SK-N-MC (cell line): Measurements from ENCODE around the gene RTKN.
"Not testable (repeated sequence)": the region's sequence is repeated elsewhere in the genome, so short reads cannot be mapped to it uniquely, and the experiment has no call there.

Experiments
- DNase-seq: peaks from one replicate; pipeline ENCODE4 v3.0.0-alpha.2; 2011; ENCODE audit warnings: low read depth, low spot score
- H3K27ac ChIP-seq: fragments of 200-600 bp; sonication (generic); 2 replicates; pipeline ENCODE4 v1.5.1; 2016; ENCODE audit warnings: mixed run types
- H3K36me3 ChIP-seq: fragments of 200-600 bp; sonication (generic); 2 replicates; pipeline ENCODE4 v1.6.1; 2017; ENCODE audit warnings: antibody characterized with exemption, low read length, mixed read lengths; ENCODE audit not compliant: insufficient read depth
- H3K4me3 ChIP-seq: fragments of 200-600 bp; sonication (generic); 2 replicates; pipeline ENCODE4 v1.5.1; 2016
- H3K9ac ChIP-seq: fragments of 200-600 bp; sonication (generic); 2 replicates; pipeline ENCODE4 v1.8.0; 2017; ENCODE audit warnings: mixed run types, mixed read lengths; ENCODE audit not compliant: insufficient read length
- H3K9me3 ChIP-seq: fragments of 200-600 bp; sonication (generic); 2 replicates; pipeline ENCODE4 v1.6.1; 2017; ENCODE audit warnings: low read depth, mild to moderate bottlenecking, antibody characterized with exemption, low read length, moderate library complexity, mixed read lengths
- EZH2 ChIP-seq: fragments of 200-600 bp; sonication (generic); IDR thresholded peaks from one replicate; pipeline ENCODE4 v1.6.1; 2017; ENCODE audit warnings: antibody characterized with exemption
- FOXP2 ChIP-seq: optimal IDR thresholded peaks from 2 replicates; pipeline ENCODE3; 2011; ENCODE audit warnings: mild to moderate bottlenecking, moderate library complexity; ENCODE audit not compliant: insufficient read depth; ENCODE audit errors: extremely low read length, control extremely low read depth
- POLR2AphosphoS5 ChIP-seq: IDR thresholded peaks from 2 replicates; pipeline ENCODE4 v1.6.1; 2012; ENCODE audit warnings: mild to moderate bottlenecking, low read depth, low read length, borderline replicate concordance

The RTKN gene

DNA sequence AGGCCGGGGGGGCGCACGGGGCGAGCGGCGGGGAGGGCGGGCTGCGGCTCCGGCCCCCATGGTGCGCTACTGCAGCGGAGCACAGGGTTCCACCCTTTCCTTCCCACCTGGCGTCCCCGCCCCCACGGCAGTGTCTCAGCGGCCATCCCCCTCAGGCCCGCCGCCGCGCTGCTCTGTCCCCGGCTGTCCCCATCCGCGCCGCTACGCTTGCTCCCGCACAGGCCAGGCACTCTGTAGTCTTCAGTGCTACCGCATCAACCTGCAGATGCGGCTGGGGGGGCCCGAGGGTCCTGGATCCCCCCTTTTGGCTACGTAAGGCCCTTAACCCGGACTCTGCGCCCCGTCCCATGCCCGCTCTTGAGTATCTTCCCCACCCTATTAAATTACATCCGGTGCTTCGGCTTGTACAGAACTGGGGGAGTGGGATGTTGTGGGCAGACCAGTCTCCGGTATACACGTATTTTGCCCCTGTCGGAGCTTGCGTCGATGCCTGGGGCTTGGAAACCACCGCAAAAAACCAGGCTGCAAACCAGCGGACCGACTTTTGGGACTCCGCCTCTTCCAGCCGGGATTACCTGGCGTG, 15.9 kb upstream of the RTKN start:
- no peak for DNase-seq
- Histone ChIP-seq H3K9ac (peak overlapping the region; percentile 86), H3K4me3 (peak overlapping the region; percentile 99), H3K9me3 (no peaks in the 10 kb centered on the region), H3K36me3 (peaks cover 10% of the 10 kb centered on the region; the same call in 1 of the 2 replicates), H3K27ac (peak overlapping the region; percentile 65)
- no peak for TF ChIP-seq FOXP2
- TF ChIP-seq POLR2AphosphoS5 = peak; percentile 69; the same call in 1 of the 2 replicates

DNA sequence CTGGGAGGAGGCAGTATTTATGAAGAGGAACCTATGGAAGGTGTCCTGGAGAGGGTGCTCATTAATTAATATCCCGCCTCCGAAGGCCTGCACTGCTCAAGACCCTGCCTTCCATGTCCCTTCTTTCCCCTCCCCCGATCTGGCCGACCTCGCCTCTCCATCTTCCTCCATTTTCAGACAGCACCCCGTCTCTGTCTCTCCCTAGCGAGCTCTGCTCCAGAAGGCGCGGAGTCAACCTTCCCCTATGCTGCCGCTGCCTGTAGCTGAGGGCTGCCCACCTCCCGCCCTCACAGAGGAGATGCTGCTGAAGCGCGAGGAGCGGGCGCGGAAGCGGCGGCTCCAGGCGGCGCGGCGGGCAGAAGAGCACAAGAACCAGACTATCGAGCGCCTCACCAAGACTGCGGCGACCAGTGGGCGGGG, 15.4 kb upstream of the RTKN start:
- peak overlapping the region; percentile 86 for H3K9ac ChIP-seq
- H3K36me3 ChIP-seq = peaks cover 5% of the 10 kb centered on the region; the same call in 1 of the 2 replicates
- no peak overlapping the region for H3K27ac ChIP-seq
- no peak for DNase-seq
- TF ChIP-seq POLR2AphosphoS5 (no peak), EZH2 (no peak)
- H3K9me3 ChIP-seq = no peaks in the 10 kb centered on the region
- H3K4me3 ChIP-seq = peak overlapping the region; percentile 99

DNA sequence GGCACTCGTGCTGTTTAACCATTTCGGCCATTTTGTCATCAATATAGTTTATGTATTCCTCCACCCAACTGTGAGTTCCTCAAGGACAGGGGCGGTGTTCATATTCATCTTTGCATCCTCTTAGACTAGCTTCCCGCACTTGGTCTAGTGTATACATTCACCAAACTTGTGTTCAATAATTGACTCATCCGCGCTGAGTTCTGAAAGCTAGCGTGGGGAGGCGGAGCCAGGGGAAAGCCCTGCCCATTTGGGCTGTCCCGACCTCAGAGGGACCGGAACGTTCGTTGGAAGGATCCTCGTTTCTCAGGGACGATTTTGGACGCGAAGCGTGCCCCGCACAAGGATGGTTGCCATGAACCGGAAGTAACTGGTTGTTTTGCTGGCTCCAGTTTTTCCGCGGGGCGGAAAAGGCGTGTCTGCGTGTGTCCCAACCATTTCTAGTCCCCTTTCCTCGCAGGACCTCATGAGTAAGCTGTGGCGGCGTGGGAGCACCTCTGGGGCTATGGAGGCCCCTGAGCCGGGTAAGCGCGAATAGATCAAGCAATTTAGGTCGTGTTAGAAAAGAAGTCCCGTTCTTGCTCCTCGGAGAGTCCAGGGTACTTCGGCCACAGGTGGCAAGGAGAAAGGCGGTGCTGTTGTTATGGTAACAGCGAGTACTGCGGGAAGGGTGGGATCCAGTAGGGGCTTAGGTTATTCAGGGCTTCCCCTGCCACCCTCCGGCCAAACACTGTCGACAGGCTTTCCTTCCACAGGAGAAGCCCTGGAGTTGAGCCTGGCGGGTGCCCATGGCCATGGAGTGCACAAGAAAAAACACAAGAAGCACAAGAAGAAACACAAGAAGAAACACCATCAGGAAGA, 13.1 kb upstream of the RTKN start, which contains the start of gene INO80B:
INO80B (plus strand) TSS at position 434 of the 858 bp plus-strand sequence; CDS start at position 464, 30 bp downstream.
- no peaks in the 10 kb centered on the region for H3K9me3 ChIP-seq
- TF ChIP-seq POLR2AphosphoS5 (peak; percentile 83), FOXP2 (peak; percentile 98), EZH2 (no peak)
- H3K27ac ChIP-seq = 0 out of 2 replicates have a peak within 1 kb of the TSS, but pooled peaks have one; percentile 56
- peak within 1 kb of the TSS; percentile 87 for H3K4me3 ChIP-seq
- no peaks in the 10 kb centered on the region for H3K36me3 ChIP-seq
- H3K9ac ChIP-seq = peak within 1 kb of the TSS; percentile 71
- DNase-seq = peak; percentile 95

DNA sequence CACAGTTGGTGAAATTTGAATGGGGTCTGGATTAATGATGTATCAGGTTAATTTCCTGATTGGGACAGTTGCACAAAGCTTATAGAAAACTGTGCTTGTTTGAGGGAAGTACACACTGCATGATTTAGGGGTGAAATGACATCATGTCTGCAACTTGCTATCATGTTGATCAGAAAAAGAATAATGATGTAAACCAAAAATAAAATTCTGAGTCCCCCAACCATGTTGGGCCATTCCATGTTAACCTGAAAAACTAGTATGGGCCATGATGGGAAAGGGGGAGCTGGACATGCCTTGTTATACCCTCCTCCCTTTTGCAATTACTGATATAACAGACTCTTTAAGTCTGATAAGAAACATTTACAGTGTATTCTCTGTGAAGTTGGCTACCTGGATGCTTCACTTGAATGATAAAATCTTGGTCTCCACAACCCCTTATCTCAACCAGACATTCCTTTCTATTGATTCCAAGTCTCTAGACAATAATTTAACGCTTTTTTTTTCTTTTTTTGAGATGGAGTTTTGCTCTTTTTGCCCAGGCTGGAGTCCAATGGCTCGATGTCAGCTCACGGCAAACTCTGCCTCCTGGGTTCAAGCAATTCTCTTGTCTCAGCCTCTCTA, 8.9 kb upstream of the RTKN start:
- Histone ChIP-seq H3K9ac (no peak overlapping the region), H3K27ac (no peak overlapping the region), H3K4me3 (no peak overlapping the region), H3K9me3 (no peaks in the 10 kb centered on the region), H3K36me3 (no peaks in the 10 kb centered on the region)
- TF ChIP-seq FOXP2 = no peak
- TF ChIP-seq POLR2AphosphoS5 = no peak
- no peak for TF ChIP-seq EZH2
- DNase-seq = no peak

DNA sequence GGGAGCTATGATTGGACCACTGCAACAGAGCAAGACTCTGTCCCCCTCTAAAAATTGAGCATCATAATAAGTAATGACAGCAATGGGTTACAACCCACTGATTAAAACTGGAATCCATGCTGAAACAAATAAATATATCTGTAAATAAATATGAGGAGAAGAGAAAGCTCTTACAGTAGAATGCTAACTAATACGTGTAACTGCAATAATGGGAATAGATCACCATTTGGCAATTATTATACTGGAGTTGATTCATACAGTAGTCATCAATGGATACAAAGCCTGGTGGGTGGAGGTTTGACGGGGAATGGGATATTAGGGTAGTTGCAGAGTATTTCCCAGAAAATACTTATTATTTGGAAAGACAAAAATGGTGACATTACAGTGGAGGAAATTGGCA, 7.0 kb upstream of the RTKN start:
- Histone ChIP-seq H3K9ac (no peak overlapping the region), H3K27ac (no peak overlapping the region), H3K9me3 (no peaks in the 10 kb centered on the region), H3K36me3 (no peaks in the 10 kb centered on the region), H3K4me3 (no peak overlapping the region)
- TF ChIP-seq POLR2AphosphoS5 (no peak), FOXP2 (no peak), EZH2 (no peak)
- DNase-seq = no peak

DNA sequence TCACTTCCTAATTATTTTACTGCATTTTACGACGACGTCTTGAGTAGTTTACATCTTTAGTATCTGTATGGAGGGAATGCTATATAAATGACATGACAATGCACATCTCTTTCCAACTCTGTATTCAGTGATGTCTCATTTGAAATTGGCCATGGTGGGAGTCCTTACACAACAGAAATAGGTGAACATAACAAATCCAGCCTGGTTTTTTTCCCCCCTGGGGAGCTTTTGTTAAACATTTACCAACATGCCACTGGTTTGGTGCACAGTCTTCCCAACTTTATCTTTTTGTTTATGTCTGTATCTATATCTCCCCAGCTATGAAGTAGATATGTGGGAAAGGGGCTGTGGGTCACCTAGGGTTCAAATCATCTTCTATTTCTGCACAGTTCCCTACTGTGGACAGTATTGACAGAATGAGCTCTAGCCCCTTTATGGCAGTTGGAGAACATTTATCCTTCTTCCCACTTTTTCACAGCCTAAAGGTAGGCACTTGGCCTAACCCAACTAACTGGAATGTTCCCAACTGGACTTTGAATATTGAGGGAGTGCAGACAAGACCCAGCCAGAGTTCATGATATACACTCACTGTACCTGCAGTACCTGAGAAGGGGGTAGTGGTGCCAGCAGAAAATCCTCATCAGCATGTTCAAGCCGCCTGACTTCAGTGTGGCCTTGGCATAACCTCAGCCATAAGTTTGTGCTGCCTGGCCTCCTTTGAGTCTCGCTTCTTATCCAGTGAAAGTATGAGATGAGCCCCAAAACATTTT, 5.7 kb upstream of the RTKN start:
- H3K9me3 ChIP-seq = no peaks in the 10 kb centered on the region
- TF ChIP-seq POLR2AphosphoS5 (no peak), FOXP2 (no peak), EZH2 (no peak)

DNA sequence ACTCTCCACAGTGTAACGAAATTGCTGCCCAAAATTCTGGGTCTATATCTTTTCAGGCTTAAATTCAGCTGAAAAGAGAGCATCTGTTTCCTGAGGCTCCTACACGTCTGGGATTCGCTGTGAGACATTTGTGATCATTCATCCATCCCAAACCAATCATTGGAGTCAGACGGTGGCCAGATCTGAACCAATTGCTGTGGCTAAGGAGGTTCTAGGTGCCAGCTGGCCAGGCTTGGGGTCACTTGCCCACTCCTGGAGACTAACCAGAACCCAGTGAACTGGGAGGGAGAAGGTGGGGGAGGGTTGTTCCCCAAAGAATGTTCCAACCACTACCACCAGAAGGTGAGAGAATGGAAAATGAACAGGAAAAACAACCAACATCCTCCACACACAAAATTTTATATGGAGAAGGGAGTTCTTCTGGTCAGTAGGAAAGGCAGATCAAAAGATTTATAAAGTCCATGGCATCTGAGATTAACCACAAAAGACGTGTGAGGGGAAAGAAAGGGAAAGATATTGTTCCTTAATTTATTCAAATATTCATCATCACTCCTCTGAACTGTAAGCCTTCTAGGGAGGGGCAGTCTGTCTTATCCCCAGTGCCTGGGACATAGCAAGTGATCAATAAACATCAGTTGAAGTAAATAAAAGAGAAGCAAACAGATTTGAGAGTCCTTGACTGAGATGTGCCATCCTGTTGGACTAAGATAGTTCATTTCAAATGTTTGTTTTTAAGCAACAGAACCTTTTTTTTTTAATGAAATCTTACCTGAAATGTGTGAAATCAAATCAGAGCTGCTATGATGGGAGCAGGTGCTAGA, 3.0 kb upstream of the RTKN start:
- H3K27ac ChIP-seq = no peak overlapping the region
- no peak for TF ChIP-seq POLR2AphosphoS5
- H3K9me3 ChIP-seq = no peaks in the 10 kb centered on the region
- H3K36me3 ChIP-seq = no peaks in the 10 kb centered on the region
- no peak overlapping the region for H3K4me3 ChIP-seq
- no peak for DNase-seq
- H3K9ac ChIP-seq = no peak overlapping the region

More for the DNA sequence above, 5.7 kb upstream of the RTKN start:
- no peak overlapping the region for H3K4me3 ChIP-seq
- no peak overlapping the region for H3K27ac ChIP-seq
- no peak overlapping the region for H3K9ac ChIP-seq
- no peaks in the 10 kb centered on the region for H3K36me3 ChIP-seq
- no peak for DNase-seq

DNA sequence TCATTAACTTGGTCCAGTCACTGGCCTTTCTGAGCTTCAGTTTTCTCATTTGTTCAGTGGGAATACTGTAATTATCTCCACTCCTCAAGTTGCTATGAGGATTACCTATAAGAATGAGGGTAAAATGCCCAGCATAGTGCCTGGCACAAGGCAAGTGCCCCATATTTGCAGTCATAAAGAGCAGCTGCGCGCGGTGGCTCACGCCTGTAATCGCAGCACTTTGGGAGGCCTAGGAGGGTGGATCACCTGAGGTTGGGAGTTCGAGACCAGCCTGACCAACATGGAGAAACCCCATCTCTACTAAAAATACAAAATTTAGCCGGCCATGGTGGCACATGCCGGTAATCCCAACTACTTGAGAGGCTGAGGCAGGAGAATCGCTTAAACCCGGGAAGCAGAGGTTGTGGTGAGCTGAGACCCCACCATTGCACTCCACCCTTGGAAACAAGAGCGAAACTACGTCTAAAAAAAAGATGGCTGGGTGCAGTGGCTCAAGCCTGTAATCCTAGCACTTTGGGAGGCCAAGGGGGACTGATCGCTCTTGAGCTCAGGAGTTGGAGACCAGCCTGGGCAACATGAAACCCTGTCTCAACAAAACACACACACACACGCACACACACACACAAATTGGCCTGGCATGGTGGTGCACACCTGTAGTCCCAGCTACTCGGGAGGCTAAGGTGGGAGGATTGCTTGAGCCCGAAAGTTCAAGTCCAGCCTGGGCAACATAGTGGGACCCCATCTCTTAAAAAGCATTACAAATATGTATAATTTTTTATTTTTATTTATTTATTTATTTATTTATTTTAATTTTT, 953 bp upstream of the RTKN start:
- H3K9ac ChIP-seq, H3K9me3 ChIP-seq, H3K36me3 ChIP-seq, DNase-seq, H3K4me3 ChIP-seq, H3K27ac ChIP-seq: not testable (repeated sequence)
